GM10266 (cell line): ENCODE measurements around the gene RNF168.

ENCODE experiments used
- DNase-seq: peaks from one replicate; pipeline ENCODE4 v3.0.0; 2012; ENCODE audit errors: extremely low spot score
- CTCF ChIP-seq: IDR thresholded peaks from 2 replicates; pipeline ENCODE4 v1.5.1; 2012; ENCODE audit warnings: mild to moderate bottlenecking, low read depth; ENCODE audit not compliant: control insufficient read depth, insufficient read depth; ENCODE audit errors: missing control alignments

RNF168 gene

GRCh38 chr3:196499807-196500524 lies 3.6 kb downstream of the RNF168 start:
- no peak for DNase-seq
- no peak for TF ChIP-seq CTCF

- no peak for DNase-seq
These were observed 4.5 kb downstream of the RNF168 start for GRCh38 chr3:196499061-196499460.

GRCh38 chr3:196498297-196498696 lies 5.3 kb downstream of the RNF168 start:
- no peak for TF ChIP-seq CTCF
- no peak for DNase-seq

More at GRCh38 chr3:196499061-196499460, 4.5 kb downstream of the RNF168 start:
- no peak for TF ChIP-seq CTCF

- no peak for TF ChIP-seq CTCF
- no peak for DNase-seq
These were observed 7.4 kb downstream of the RNF168 start for GRCh38 chr3:196496183-196496582.

GRCh38 chr3:196493292-196493691 lies 10.3 kb downstream of the RNF168 start:
- no peak for DNase-seq
- TF ChIP-seq CTCF = no peak

- TF ChIP-seq CTCF = no peak
- no peak for DNase-seq
These were observed 11.5 kb downstream of the RNF168 start for GRCh38 chr3:196492080-196492479.

- DNase-seq = no peak
These were observed 13.8 kb downstream of the RNF168 start for GRCh38 chr3:196489747-196490146.

More at GRCh38 chr3:196489747-196490146, 13.8 kb downstream of the RNF168 start:
- no peak for TF ChIP-seq CTCF
